ENCODE data around the gene VWA3A. TPM values are rescaled to one million over a fixed set of nuclear protein-coding genes. Genes with fewer than 3 reads are reported as not detected.

The VWA3A gene
- total and polyA plus RNA-seq, 2 donors (not counting 1 experiment from before 2014, with no cell fraction given) = 0.06 to 0.17 TPM

GRCh38 chr16:22122239-22122638, 29.9 kb downstream of the VWA3A start:
- Histone ChIP-seq H3K36me3 (ENCODE audit: control insufficient read depth, insufficient read depth, low read length) (no peaks in the 10 kb centered on the region), H3K4me3 (replicated peaks in 1 of 4; ENCODE audit: control extremely low read depth in 1 of 4, insufficient read depth in 1 of 4, low read depth in 3 of 4, low read length in 4 of 4) (no peak overlapping the region), H4K20me1 (ENCODE audit: control insufficient read depth, extremely low read depth, insufficient read depth, low read length) (no peaks in the 10 kb centered on the region), H2AFZ (ENCODE audit: low read length) (no peak overlapping the region), H3K9ac (ENCODE audit: insufficient read depth, low read length) (no peak overlapping the region), H3K27me3 (ENCODE audit: control insufficient read depth, insufficient read depth, low read length) (no peaks in the 10 kb centered on the region), H3K4me1 (ENCODE audit: control insufficient read depth, extremely low read depth, insufficient read depth, low read length) (no peaks in the 10 kb centered on the region), H3K4me2 (ENCODE audit: extremely low read depth, insufficient read depth, low read length) (no peak overlapping the region), H3K79me2 (ENCODE audit: control insufficient read depth, insufficient read depth, low read length) (no peaks in the 10 kb centered on the region), H3K9me3 (ENCODE audit: control insufficient read depth, insufficient read depth, low read depth, low read length) (no peaks in the 10 kb centered on the region), H3K27ac (ENCODE audit: insufficient read depth, low read length) (no peak overlapping the region)
- TF ChIP-seq CTCF (conservative IDR thresholded peaks at IDR 0.05 in 1 of 2, IDR thresholded peaks at IDR 0.05 in 1 of 2; ENCODE audit: low read depth in 1 of 2, low read length in 2 of 2) = no peak
- TF ChIP-seq EZH2 (IDR thresholded peaks at IDR 0.05; ENCODE audit: low read length, missing control alignments) = no peak
- DNase-seq (ENCODE audit: low read depth in 2 of 2) = no peak

- Histone ChIP-seq H3K27ac (ENCODE audit: insufficient read depth, low read length) (no peak overlapping the region), H3K36me3 (ENCODE audit: control insufficient read depth, insufficient read depth, low read length) (no peaks in the 10 kb centered on the region), H3K79me2 (ENCODE audit: control insufficient read depth, insufficient read depth, low read length) (no peaks in the 10 kb centered on the region), H3K4me3 (replicated peaks in 1 of 4; ENCODE audit: control extremely low read depth in 1 of 4, insufficient read depth in 1 of 4, low read depth in 3 of 4, low read length in 4 of 4) (no peak overlapping the region), H3K9me3 (ENCODE audit: control insufficient read depth, insufficient read depth, low read depth, low read length) (no peaks in the 10 kb centered on the region), H4K20me1 (ENCODE audit: control insufficient read depth, extremely low read depth, insufficient read depth, low read length) (no peaks in the 10 kb centered on the region), H3K4me1 (ENCODE audit: control insufficient read depth, extremely low read depth, insufficient read depth, low read length) (no peaks in the 10 kb centered on the region), H3K9ac (ENCODE audit: insufficient read depth, low read length) (no peak overlapping the region), H3K4me2 (ENCODE audit: extremely low read depth, insufficient read depth, low read length) (no peak overlapping the region), H2AFZ (ENCODE audit: low read length) (no peak overlapping the region), H3K27me3 (ENCODE audit: control insufficient read depth, insufficient read depth, low read length) (no peaks in the 10 kb centered on the region)
- no peak for DNase-seq (ENCODE audit: low read depth in 2 of 2)
- TF ChIP-seq EZH2 (IDR thresholded peaks at IDR 0.05; ENCODE audit: low read length, missing control alignments) (no peak), CTCF (conservative IDR thresholded peaks at IDR 0.05 in 1 of 2, IDR thresholded peaks at IDR 0.05 in 1 of 2; ENCODE audit: low read depth in 1 of 2, low read length in 2 of 2) (no peak)
These were observed 30.8 kb downstream of the VWA3A start for GRCh38 chr16:22123146-22123545.

GRCh38 chr16:22123759-22124490, 31.6 kb downstream of the VWA3A start:
- Histone ChIP-seq H3K4me3 (replicated peaks in 1 of 4; ENCODE audit: control extremely low read depth in 1 of 4, insufficient read depth in 1 of 4, low read depth in 3 of 4, low read length in 4 of 4) (no peak overlapping the region), H3K27me3 (ENCODE audit: control insufficient read depth, insufficient read depth, low read length) (no peaks in the 10 kb centered on the region), H4K20me1 (ENCODE audit: control insufficient read depth, extremely low read depth, insufficient read depth, low read length) (no peaks in the 10 kb centered on the region), H3K27ac (ENCODE audit: insufficient read depth, low read length) (no peak overlapping the region), H3K4me1 (ENCODE audit: control insufficient read depth, extremely low read depth, insufficient read depth, low read length) (no peaks in the 10 kb centered on the region), H3K36me3 (ENCODE audit: control insufficient read depth, insufficient read depth, low read length) (no peaks in the 10 kb centered on the region), H3K4me2 (ENCODE audit: extremely low read depth, insufficient read depth, low read length) (no peak overlapping the region), H2AFZ (ENCODE audit: low read length) (no peak overlapping the region), H3K9me3 (ENCODE audit: control insufficient read depth, insufficient read depth, low read depth, low read length) (no peaks in the 10 kb centered on the region), H3K9ac (ENCODE audit: insufficient read depth, low read length) (no peak overlapping the region), H3K79me2 (ENCODE audit: control insufficient read depth, insufficient read depth, low read length) (no peaks in the 10 kb centered on the region)
- DNase-seq (ENCODE audit: low read depth in 2 of 2) = no peak
- TF ChIP-seq CTCF (conservative IDR thresholded peaks at IDR 0.05 in 1 of 2, IDR thresholded peaks at IDR 0.05 in 1 of 2; ENCODE audit: low read depth in 1 of 2, low read length in 2 of 2) = no peak
- TF ChIP-seq EZH2 (IDR thresholded peaks at IDR 0.05; ENCODE audit: low read length, missing control alignments) = no peak
